ENCODE measurements around the gene CRB1.

- TF ChIP-seq ZFP41 (tag by site-specific recombination; IDR thresholded peaks at IDR 0.05; ENCODE audit: borderline replicate concordance): no peak
- no peak for TF ChIP-seq IKZF3 (tag by site-specific recombination; IDR thresholded peaks at IDR 0.05)
- TF ChIP-seq ZBTB1 (tag by site-specific recombination; IDR thresholded peaks at IDR 0.05): no peak
- no peak for TF ChIP-seq PRDM10 (tag by site-specific recombination; IDR thresholded peaks at IDR 0.05)
- TF ChIP-seq CTCF (tag by site-specific recombination; IDR thresholded peaks at IDR 0.05): no peak
- no peak for TF ChIP-seq ZBTB8A (tag by site-specific recombination; IDR thresholded peaks at IDR 0.05)
- TF ChIP-seq ZNF274 (IDR thresholded peaks at IDR 0.05; ENCODE audit: low read length): no peak
- no peak for TF ChIP-seq ZNF274 (tag by site-specific recombination; IDR thresholded peaks at IDR 0.05; ENCODE audit: borderline replicate concordance)
- no peak for TF ChIP-seq KLF1 (tag by site-specific recombination; IDR thresholded peaks at IDR 0.05)
Measured at GRCh38 chr1:197424380-197424779, 156.3 kb downstream of the CRB1 start.
